ENCODE results near the gene SRSF11.

SRSF11 gene

DNA sequence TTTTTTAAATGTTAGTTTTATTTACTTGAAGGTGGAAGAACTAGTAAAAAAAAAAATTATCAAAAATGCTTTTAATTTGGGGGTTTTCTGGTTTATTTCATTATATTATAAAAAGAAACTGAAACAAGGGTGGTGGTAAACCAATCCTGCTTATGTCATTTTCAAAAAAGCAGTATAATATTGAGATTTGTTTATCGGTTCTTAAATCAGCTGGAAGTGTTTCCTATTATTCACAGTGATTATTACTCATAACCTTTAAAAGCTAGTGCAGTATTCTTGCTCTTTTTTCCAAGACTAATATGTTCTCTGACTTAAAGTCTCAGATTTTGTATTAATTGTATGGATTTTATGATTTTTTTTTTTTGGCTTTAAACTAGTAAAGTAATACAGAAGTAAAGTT lies 10.4 kb upstream of the SRSF11 start:
- H3K4me1 ChIP-seq (ENCODE audit: insufficient read depth, low read length, poor library complexity, severe bottlenecking) = peaks cover 49% of the 10 kb centered on the region
- H3K79me2 ChIP-seq (ENCODE audit: insufficient read depth, low read length) = peaks cover 97% of the 10 kb centered on the region
- H3K4me2 ChIP-seq (ENCODE audit: low read depth, low read length, poor library complexity, severe bottlenecking) = peak overlapping the region; percentile 95
- no peaks in the 10 kb centered on the region for H3K27me3 ChIP-seq (ENCODE audit: insufficient read depth, low read length, poor library complexity, severe bottlenecking)
- H3K9me3 ChIP-seq (ENCODE audit: insufficient read depth, low read depth, low read length) = no peaks in the 10 kb centered on the region
- H3K36me3 ChIP-seq (ENCODE audit: insufficient read depth, low read length) = peaks cover 4% of the 10 kb centered on the region; the same call in 1 of the 2 replicates
- no peak overlapping the region for H3K9ac ChIP-seq (ENCODE audit: low read depth, low read length, poor library complexity, severe bottlenecking)
- peaks cover 42% of the 10 kb centered on the region for H4K20me1 ChIP-seq (ENCODE audit: insufficient read depth, low read length, poor library complexity, severe bottlenecking)
- no peaks in the 10 kb centered on the region for H3F3A ChIP-seq (ENCODE audit: low read depth)
- H2AFZ ChIP-seq (ENCODE audit: low read length) = no peak overlapping the region
- no peaks in the 10 kb centered on the region for H3K9me2 ChIP-seq (replicated peaks; ENCODE audit: low read depth, low read length)
- peak overlapping the region; percentile 20 for H3K4me3 ChIP-seq (ENCODE audit: low read length, poor library complexity, severe bottlenecking)
- TF ChIP-seq EZH2phosphoT487 (IDR thresholded peaks at IDR 0.05; ENCODE audit: borderline replicate concordance) = no peak
- no peak for TF ChIP-seq CTCF (conservative IDR thresholded peaks at IDR 0.05; ENCODE audit: low read length)

DNA sequence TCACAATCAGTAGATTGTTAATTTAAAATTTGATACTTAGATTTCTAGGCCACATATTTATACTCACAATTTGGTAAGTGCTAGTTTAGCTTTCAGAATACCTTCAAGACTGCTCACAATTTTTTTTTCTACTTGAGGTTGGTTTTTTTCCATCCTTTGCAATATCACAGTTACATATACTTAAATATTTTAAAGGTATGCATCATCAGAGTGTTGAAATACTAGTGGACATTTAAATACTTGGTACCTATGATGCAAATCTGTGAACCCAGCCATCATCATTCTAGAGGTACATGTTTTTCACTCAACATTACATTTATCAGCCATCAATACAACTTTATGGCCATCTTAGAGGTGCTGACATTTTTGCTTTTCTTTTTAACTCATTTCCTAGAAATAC lies 9.6 kb upstream of the SRSF11 start:
- no peak overlapping the region for H3K9ac ChIP-seq (ENCODE audit: low read depth, low read length, poor library complexity, severe bottlenecking)
- H3F3A ChIP-seq (ENCODE audit: low read depth) = no peaks in the 10 kb centered on the region
- H3K9me3 ChIP-seq (ENCODE audit: insufficient read depth, low read depth, low read length) = no peaks in the 10 kb centered on the region
- peaks cover 44% of the 10 kb centered on the region for H3K4me1 ChIP-seq (ENCODE audit: insufficient read depth, low read length, poor library complexity, severe bottlenecking)
- peak overlapping the region; percentile 95 for H3K4me2 ChIP-seq (ENCODE audit: low read depth, low read length, poor library complexity, severe bottlenecking)
- peaks cover 4% of the 10 kb centered on the region; the same call in 1 of the 2 replicates for H3K36me3 ChIP-seq (ENCODE audit: insufficient read depth, low read length)
- no peak for TF ChIP-seq EZH2phosphoT487 (IDR thresholded peaks at IDR 0.05; ENCODE audit: borderline replicate concordance)
- TF ChIP-seq CTCF (conservative IDR thresholded peaks at IDR 0.05; ENCODE audit: low read length) = no peak
- peaks cover 97% of the 10 kb centered on the region for H3K79me2 ChIP-seq (ENCODE audit: insufficient read depth, low read length)
- no peaks in the 10 kb centered on the region for H3K27me3 ChIP-seq (ENCODE audit: insufficient read depth, low read length, poor library complexity, severe bottlenecking)
- H3K4me3 ChIP-seq (ENCODE audit: low read length, poor library complexity, severe bottlenecking) = no peak overlapping the region
- no peak overlapping the region for H2AFZ ChIP-seq (ENCODE audit: low read length)
- H3K9me2 ChIP-seq (replicated peaks; ENCODE audit: low read depth, low read length) = no peaks in the 10 kb centered on the region
- peaks cover 39% of the 10 kb centered on the region for H4K20me1 ChIP-seq (ENCODE audit: insufficient read depth, low read length, poor library complexity, severe bottlenecking)

- peaks cover 28% of the 10 kb centered on the region; the same call in 1 of the 2 replicates for H3K36me3 ChIP-seq (ENCODE audit: insufficient read depth, low read length)
- no peak overlapping the region for H3K4me3 ChIP-seq (ENCODE audit: low read length, poor library complexity, severe bottlenecking)
Observed at GRCh38 chr1:70220015-70220414, 1.2 kb upstream of the SRSF11 start.

More at GRCh38 chr1:70220015-70220414, 1.2 kb upstream of the SRSF11 start:
- Histone ChIP-seq H3F3A (ENCODE audit: low read depth) (no peaks in the 10 kb centered on the region), H3K9me2 (replicated peaks; ENCODE audit: low read depth, low read length) (no peaks in the 10 kb centered on the region), H3K9ac (ENCODE audit: low read depth, low read length, poor library complexity, severe bottlenecking) (no peak overlapping the region), H3K4me1 (ENCODE audit: insufficient read depth, low read length, poor library complexity, severe bottlenecking) (peaks cover 37% of the 10 kb centered on the region), H3K27me3 (ENCODE audit: insufficient read depth, low read length, poor library complexity, severe bottlenecking) (no peaks in the 10 kb centered on the region), H2AFZ (ENCODE audit: low read length) (no peak overlapping the region), H4K20me1 (ENCODE audit: insufficient read depth, low read length, poor library complexity, severe bottlenecking) (peaks cover 33% of the 10 kb centered on the region), H3K9me3 (ENCODE audit: insufficient read depth, low read depth, low read length) (no peaks in the 10 kb centered on the region), H3K4me2 (ENCODE audit: low read depth, low read length, poor library complexity, severe bottlenecking) (no peak overlapping the region), H3K79me2 (ENCODE audit: insufficient read depth, low read length) (peaks cover 96% of the 10 kb centered on the region)
- TF ChIP-seq CTCF (conservative IDR thresholded peaks at IDR 0.05; ENCODE audit: low read length) = no peak
- no peak for TF ChIP-seq EZH2phosphoT487 (IDR thresholded peaks at IDR 0.05; ENCODE audit: borderline replicate concordance)
